ENCODE measurements around the gene RHBDD1. TPM values are rescaled to one million over a fixed set of nuclear protein-coding genes. Genes with fewer than 3 reads are reported as not detected.

RHBDD1 gene
- total RNA-seq, 1 donor from 2014 or later = 90.2 TPM

- H3K27me3 Mint-ChIP-seq = no peaks in the 10 kb centered on the region
- no peak for ATAC-seq (ENCODE audit: low read depth)
- ChIA-PET POLR2A (no interaction called here), CTCF (no interaction called here)
- peaks cover 2% of the 10 kb centered on the region for H3K9me3 Mint-ChIP-seq
- peaks cover 28% of the 10 kb centered on the region for H3K36me3 Mint-ChIP-seq (ENCODE audit: low read depth)
- H3K4me1 Mint-ChIP-seq = peaks cover 6% of the 10 kb centered on the region
- H3K4me3 Mint-ChIP-seq = no peak overlapping the region
- TF ChIP-seq CTCF (IDR thresholded peaks at IDR 0.05) = no peak
- H3K27ac Mint-ChIP-seq = no peak overlapping the region
- intact Hi-C loops (cut with micrococcal nuclease) = no loop called here
- DNase-seq = no peak
Observed at GRCh38 chr2:226956659-226957058, 120.8 kb downstream of the RHBDD1 start.

GRCh38 chr2:226959418-226959817 lies 123.6 kb downstream of the RHBDD1 start:
- Mint-ChIP-seq H3K36me3 (ENCODE audit: low read depth) (peaks cover 30% of the 10 kb centered on the region), H3K27me3 (no peaks in the 10 kb centered on the region), H3K27ac (no peak overlapping the region), H3K4me1 (peaks cover 2% of the 10 kb centered on the region), H3K9me3 (peaks cover 2% of the 10 kb centered on the region), H3K4me3 (no peak overlapping the region)
- CTCF ChIA-PET = no interaction called here
- POLR2A ChIA-PET = no interaction called here
- no peak for TF ChIP-seq CTCF (IDR thresholded peaks at IDR 0.05)
- ATAC-seq (ENCODE audit: low read depth) = no peak
- intact Hi-C loops (cut with micrococcal nuclease) = no loop called here
- no peak for DNase-seq

DNA sequence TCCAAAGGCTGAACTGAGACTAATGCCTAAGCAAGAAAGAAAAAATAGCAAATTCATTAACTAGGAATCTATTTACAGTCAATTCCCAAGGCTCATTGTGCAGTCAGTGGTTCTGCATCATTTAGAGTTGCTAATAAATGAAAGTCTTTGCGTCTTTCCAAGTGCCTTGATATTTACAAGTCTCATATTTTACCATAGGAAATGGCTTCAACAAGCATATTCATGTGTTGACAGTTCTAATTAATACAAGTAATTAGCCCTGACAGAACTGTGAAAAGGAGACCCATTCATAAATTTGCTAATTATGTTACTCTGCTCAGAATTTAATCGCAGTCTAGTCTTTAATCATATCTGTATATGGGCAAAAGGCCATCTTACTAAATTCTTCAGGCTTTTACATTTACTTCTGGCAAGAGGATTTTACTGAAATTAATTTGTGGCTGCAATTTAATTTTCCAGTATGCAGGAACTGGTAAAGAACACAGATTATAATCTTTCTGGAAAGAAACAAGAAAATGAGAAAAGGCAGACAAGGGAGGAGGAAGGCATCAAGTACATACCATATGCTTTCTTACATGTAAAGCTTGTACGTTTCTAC lies 126.4 kb downstream of the RHBDD1 start:
- Mint-ChIP-seq H3K9me3 (peaks cover 2% of the 10 kb centered on the region), H3K27me3 (no peaks in the 10 kb centered on the region), H3K4me1 (peaks cover 2% of the 10 kb centered on the region), H3K4me3 (no peak overlapping the region), H3K36me3 (ENCODE audit: low read depth) (peaks cover 27% of the 10 kb centered on the region), H3K27ac (no peak overlapping the region)
- no peak for TF ChIP-seq CTCF (IDR thresholded peaks at IDR 0.05)
- CTCF ChIA-PET = no interaction called here
- no peak for DNase-seq
- no peak for ATAC-seq (ENCODE audit: low read depth)
- intact Hi-C loops (cut with micrococcal nuclease) = loop anchor here (1.0 kb wide), 1 partner anchor 8 kb away; no protein-coding TSS in a partner anchor
- POLR2A ChIA-PET = no interaction called here

GRCh38 chr2:226963528-226963927 lies 127.7 kb downstream of the RHBDD1 start:
- H3K27ac Mint-ChIP-seq = no peak overlapping the region
- ATAC-seq (ENCODE audit: low read depth) (no peak), DNase-seq (no peak)
- H3K4me1 Mint-ChIP-seq = peaks cover 4% of the 10 kb centered on the region
- ChIA-PET CTCF (interaction anchor here (0.6 kb wide), 1 partner anchor 13 kb away, joined by 3 read pairs; no protein-coding TSS in a partner anchor), POLR2A (no interaction called here)
- peaks cover 21% of the 10 kb centered on the region for H3K36me3 Mint-ChIP-seq (ENCODE audit: low read depth)
- H3K27me3 Mint-ChIP-seq = no peaks in the 10 kb centered on the region
- no peak for TF ChIP-seq CTCF (IDR thresholded peaks at IDR 0.05)
- intact Hi-C loops (cut with micrococcal nuclease) = no loop called here
- no peak overlapping the region for H3K4me3 Mint-ChIP-seq
- peaks cover 2% of the 10 kb centered on the region for H3K9me3 Mint-ChIP-seq

DNA sequence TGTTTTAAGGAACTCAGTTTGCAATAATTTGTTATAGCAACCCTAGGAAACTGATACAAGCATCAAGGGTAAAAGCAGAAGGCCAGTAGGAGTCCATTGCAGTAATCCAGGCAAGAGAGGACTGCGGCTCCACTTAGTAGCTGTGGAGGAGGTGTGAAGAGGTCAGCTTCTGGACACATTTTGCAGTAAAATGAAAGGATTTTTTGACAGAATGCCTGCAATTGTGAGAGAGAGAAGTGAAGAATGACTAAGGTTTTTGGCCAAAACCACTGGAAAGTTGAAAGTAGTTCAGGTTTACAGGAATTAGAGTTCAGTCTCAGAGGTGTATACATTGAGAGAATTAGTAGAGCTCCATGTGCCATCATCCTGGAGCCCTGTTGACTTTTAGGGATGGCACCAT lies 129.5 kb downstream of the RHBDD1 start:
- intact Hi-C loops (cut with micrococcal nuclease) = no loop called here
- CTCF ChIA-PET = no interaction called here
- ATAC-seq (ENCODE audit: low read depth) (no peak), DNase-seq (no peak)
- Mint-ChIP-seq H3K4me1 (peaks cover 21% of the 10 kb centered on the region), H3K4me3 (no peak overlapping the region), H3K36me3 (ENCODE audit: low read depth) (peaks cover 17% of the 10 kb centered on the region), H3K27ac (no peak overlapping the region), H3K9me3 (no peaks in the 10 kb centered on the region), H3K27me3 (no peaks in the 10 kb centered on the region)
- POLR2A ChIA-PET = no interaction called here
- TF ChIP-seq CTCF (IDR thresholded peaks at IDR 0.05) = no peak

Measured in activated B cell treated with CpG ODN at 0.5 μM for 24 hours (primary cell).